Peyer's patch (tissue), 4 donors: ENCODE data around the gene FAM114A1.

Experiments used
- CTCF ChIP-seq, 6 experiments: fragments of 450-650 bp in 4 of 6; fragments of 200-600 bp in 2 of 6; sonication (generic) in 1 of 6; IDR thresholded peaks; one replicate each; pipeline ENCODE4 v1.5.1; 2017 to 2019; ENCODE audit warnings: antibody characterized with exemption in 6 of 6, mild to moderate bottlenecking in 3 of 6, moderate library complexity in 1 of 6
- POLR2A ChIP-seq, 2 donors: fragments of 450-650 bp; IDR thresholded peaks; one replicate each; pipeline ENCODE4 v1.5.1; 2017; ENCODE audit warnings: antibody characterized with exemption in 2 of 2, mild to moderate bottlenecking in 2 of 2, moderate library complexity in 2 of 2

GRCh38 chr4:38923746-38924145, 56.1 kb downstream of the FAM114A1 start:
- TF ChIP-seq CTCF (IDR thresholded peaks at IDR 0.05) (no peak), POLR2A (IDR thresholded peaks at IDR 0.05) (no peak)
